IPS-11a (cell line): ENCODE data around the gene MTFMT.

ENCODE experiments used
- H3K4me3 ChIP-seq: one replicate; pipeline ENCODE4 v1.5.1; 2013; ENCODE audit warnings: low read depth, low read length, control low read depth

MTFMT gene

DNA sequence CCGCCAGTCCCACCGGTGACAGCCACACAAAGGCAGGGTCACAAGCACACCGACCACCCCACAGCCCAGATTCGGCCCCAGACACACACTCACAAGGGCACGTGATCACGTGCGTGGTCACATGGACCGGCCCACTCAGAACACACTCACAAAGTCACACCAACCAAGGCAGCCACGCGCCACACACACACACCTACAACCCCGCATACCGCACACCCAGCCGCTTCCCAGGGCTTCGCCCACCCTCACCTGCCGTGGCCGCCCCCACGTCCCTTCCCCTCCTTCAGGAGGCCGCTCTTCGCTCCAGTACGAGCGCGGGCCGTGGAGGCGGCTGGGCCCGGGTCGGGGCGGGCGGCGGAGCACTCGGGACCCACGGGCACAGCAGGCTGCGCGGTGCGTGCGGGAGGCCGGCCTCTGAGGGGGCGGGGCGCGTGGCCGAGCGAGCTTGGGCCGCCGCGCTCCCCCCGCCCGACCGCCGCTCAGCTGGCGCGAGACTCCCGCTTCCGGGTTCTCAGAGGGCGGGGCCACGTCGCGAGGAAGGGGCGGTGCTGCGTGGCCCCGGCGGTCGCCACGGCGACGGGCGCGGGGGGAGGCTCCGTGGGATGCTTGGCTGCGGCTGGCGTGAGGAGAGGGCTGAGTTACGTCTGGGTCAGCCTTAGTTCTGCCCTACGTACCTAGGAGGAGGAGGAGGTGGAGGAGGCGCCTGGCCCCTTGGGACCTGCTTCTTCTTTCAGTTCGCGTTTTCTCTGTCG is 39.8 kb downstream of the MTFMT start, which contains the start of gene SPG21:
TSS of gene SPG21 (minus strand) at position 499 of the 752 bp plus-strand sequence. CDS start 6,345 bp downstream, outside the sequence.
- H3K4me3 ChIP-seq: peak within 1 kb of the TSS; percentile 89

DNA sequence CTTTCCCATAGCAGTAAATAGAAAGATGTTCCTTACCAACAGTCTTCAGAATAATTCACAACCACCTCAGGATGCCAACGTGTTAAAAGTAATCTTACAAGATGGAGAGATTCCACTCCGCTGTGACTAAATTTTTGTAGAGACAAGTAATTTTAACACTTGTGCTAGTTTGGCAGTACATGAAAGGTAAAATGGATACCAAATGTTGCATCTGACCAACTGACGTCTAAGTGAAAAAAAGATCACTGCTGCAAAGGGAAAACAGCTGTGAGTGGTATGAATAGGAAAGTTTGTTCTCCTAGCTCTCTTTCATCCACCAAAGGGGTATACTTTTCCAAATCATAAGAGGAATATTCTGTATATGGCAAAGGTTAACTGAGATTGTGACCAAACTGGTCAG is 42.3 kb downstream of the MTFMT start:
- H3K4me3 ChIP-seq: no peak overlapping the region

DNA sequence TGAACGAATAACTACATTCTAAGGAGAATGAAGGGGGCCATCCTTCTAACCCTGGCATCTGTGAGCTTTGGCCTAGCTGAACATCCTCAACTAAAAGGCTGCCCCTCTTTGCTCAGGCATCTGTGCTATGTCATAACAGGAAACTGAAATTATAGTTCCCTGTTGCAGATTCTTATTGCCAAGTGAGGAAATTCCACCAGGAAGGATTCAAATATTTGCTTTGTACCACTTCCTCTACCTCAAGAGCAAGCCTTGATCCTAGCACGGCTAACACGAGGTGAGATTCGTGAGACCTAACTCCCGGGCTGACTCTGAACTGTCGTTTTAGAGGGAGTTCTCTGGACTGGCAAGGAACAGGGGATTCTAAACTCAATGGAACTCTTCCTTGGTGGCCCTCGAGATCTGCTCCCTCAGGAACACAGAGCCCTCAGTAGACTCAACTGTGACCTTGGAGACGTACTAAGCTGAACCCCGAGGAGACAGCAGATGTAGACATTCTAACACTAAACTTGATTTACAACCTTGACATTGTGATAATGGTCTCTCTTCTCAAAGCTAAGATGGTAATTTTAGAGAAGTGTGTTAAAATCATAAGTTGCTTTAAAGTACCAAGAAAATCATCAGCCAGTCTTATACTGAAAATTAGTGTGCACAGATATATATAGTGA is 43.9 kb downstream of the MTFMT start:
- H3K4me3 ChIP-seq: no peak overlapping the region

DNA sequence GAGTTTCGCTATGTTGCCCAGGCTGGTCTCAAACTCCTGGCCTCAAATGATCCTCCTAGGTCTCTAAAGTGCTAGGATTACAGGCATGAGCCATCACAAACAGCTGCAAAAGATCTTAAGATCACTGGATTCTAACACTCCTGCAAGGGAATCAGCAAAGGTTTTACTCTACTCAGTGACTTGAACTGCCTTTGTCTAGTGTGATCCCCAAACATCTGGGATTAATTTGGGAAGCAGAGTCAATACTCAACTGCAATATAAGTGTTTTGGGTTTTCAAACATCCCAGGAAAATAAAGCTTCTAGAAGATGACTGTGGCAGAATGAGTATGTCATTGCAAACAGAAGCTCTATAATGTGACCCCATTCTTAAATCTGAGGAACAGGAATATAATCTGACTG is 47.0 kb downstream of the MTFMT start:
- no peak overlapping the region for H3K4me3 ChIP-seq

DNA sequence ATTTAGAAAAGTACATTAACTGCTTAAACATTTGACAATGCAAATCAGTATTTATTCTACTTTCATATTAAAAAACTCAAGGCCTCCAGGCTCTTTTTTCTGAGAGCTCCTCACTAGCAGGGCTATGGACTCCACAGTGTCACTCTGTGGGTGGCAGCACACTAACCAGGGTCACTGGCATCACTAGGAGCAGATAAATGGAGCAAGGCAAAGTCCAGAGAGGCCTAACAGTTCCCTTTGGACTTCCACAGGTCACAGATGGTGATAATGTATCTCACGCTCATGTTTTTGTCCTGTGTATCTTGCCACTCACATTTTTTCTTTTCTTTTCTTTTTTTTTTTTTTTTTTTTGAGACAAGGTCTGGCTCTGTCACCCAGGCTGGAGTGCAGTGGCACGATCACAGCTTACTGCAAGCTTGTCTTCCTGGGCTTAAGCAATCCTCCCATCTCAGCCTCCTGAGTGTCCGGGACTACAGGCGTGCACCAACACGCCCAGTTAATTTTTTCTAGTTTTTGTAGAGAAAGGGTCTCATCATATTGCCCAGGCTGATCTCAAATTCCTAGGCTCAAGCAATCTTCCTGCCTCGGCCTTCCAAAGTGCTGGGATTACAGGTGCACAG is 47.5 kb downstream of the MTFMT start:
- H3K4me3 ChIP-seq: no peak overlapping the region

DNA sequence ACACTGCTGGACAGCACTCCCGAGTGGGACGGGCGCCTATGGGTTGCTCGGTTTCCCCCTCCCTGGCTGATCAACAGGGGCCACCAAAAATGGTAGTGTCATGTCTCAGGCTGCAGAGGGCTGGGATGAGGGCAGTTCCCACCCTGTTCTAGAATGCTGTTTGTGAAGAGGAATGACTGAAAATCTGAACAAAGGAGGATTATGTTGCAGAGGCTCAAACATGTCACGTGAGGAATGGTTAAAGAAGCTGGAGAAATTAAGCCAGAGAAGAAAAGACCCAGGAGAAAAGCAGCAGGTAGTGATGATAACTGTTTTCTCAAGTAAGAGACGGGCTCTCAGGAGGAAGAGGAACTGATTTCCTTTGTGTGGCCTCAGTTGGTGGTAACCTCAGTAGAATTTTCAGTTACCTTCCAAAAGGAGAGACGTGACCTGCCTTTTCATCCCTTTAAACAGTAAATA is 50.2 kb downstream of the MTFMT start:
- no peak overlapping the region for H3K4me3 ChIP-seq

DNA sequence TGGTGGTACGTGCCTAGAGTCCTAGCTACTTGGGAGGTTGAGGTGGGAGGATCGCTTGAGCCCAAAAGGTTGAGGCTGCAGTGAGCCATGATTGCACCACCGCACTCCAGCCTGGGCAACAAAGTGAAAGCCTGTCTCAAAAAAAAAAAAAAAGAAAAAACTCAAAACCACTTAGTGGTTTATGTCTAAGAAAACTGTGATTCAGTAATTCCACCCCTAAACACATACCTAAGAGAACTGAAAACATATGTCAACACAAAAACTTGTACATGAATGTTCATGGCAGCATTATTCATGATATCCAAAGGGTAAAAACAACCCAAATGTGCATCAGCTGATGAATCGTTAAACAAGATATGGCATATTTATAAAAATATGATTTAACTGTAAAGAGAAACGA is 54.0 kb downstream of the MTFMT start:
- no peak overlapping the region for H3K4me3 ChIP-seq

DNA sequence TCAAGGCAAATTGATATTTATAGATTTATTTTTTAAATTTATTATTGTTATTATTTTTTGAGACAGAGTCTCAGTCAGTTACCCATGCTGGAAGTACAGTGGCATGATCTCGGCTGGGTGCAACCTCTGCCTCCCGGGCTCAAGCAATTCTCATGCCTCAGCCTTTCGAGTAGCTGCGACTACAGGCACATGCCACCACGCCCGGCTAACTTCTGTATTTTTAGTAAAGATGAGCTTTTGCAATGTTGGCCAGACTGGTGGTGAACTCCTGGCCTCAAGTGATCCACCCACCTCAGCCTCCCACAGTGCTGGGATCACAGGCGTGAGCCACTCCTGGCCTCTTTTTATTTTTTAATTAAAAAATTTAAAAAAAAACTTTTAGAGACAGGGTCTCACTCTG is 58.7 kb downstream of the MTFMT start:
- H3K4me3 ChIP-seq: no peak overlapping the region

DNA sequence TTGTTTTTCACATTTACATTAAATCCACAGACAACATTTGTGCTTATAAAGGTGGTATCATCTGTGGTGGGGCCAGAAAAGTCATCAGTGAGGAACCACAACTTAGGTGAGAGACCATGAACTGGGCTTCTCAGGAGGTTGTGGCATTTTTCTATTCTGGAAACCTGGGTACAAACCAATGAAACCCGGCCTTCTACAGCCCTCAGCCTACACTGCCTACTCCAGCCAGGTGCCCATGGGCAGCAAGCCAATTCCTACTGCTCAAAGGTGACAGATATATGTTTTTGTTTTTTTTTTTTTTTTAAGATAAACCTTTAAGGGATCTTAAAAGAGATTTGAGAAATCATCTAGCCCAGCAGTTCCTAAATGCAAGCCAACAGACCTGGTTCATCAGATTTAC is 60.0 kb downstream of the MTFMT start:
- no peak overlapping the region for H3K4me3 ChIP-seq

DNA sequence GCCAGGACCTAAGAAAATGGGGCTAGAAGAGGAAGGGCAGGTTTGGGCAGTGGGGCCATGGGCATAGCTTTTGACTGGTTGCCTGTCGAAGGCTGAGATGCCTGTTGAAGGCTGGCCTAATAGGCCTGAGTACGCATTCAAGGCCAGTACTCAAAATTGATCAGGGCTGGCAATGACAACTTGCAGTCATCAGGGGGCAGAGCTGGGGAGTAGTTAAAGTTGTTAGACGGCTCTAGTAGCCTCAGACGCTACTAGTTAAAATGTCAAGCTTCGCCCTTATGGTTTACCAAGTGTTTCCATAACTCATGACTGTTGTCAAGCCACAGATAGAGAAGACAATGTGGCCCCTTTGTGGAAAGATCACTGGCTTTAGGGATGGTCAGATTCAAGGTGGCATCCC is 68.4 kb downstream of the MTFMT start:
- H3K4me3 ChIP-seq: no peak overlapping the region

DNA sequence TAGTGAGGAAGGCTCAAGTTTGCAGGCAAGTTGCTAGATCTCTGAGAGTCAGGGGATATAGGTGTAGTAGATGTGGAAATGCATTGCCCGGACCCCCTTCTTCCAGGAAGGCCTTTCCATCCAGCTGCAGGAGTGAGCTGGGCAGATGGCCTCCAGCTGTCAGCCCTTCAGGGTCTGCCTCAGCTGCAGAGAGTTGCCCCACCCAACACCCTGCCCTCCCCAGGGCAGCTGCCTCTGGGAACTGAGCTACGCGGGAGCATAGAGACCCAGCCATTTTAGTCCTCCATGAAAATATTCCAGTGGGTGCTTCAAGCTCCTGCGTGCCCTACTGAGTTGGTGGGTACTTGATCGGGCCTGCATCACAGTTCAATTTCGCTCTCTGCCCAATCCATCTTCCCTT is 69.3 kb downstream of the MTFMT start:
- no peak overlapping the region for H3K4me3 ChIP-seq

DNA sequence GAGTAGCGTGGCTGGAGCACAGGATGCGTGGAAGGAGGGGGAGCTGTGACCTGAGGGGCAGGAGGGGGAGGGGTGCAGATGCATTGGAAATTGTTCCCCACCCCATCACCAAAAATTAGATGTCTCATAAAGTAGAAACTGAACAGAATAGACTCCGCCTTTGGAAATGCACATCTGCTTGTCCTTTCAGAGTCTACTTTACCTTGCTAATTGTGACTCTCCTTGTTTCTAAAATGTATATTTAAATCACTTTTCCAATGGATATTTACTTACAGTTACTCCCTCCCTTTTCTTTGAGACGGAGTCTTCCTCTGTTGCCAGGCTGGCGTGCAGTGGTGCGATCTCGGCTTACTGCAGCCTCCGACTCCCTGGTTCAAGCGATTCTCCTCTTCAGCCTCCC is 70.3 kb downstream of the MTFMT start:
- no peak overlapping the region for H3K4me3 ChIP-seq

DNA sequence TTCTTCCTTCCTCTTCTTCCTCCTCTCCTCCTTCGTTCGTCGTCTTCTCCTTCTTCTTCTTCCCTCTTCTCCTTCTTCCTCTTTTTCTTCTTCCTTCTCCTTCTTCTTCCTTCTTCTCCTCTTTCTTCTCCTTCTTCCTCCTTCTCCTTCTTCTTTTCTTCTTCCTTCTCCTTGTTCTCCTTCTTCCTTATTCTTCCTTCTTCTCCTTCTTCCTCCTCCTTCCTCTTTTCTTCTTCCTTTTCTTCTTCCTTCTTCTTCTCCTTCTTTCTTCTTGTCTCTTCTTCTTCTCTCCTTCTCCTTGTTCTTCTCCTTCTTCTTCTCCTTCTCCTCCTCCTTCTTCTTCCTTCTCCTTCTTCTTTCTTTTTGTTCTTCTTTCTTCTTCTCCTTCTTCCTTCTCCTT is 75.0 kb downstream of the MTFMT start:
- no peak overlapping the region for H3K4me3 ChIP-seq

DNA sequence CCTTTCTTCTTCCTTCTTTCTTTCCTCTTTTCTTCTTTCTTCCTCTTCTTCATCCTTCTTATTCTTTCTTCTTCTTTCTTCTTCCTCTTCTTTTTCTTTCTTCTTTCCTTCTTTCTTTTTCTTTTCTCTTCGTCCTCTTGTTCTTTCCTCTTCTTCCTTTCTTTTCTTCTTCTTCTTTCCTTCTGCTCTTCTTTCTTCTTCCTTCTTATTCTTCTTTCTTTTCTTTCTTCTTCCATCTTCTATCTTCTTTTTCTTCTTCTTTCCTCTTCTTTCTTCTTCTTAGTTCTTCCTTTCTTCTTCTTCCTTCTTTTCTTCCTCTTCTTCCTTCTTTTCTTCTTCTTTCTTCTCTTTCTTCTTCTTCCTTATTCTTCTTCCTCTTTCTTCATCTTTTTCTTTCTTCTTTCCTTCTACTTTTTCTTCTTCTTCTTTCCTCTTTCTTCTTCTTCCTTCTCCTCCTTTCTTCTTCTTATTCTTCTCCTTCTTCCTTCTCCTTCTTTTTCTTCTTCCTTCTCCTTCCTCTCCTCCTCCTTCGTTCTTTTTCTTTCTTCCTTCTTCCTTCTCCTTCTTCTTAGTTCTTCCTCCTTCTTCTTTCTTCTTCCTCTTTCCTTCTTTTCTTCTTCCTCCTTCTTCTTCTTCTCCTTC is 77.5 kb downstream of the MTFMT start:
- no peak overlapping the region for H3K4me3 ChIP-seq
